NCI-H2081 (cell line): ENCODE results near the gene DUSP22.
"Not testable (repeated sequence)": the region's sequence is repeated elsewhere in the genome, so short reads cannot be mapped to it uniquely, and the experiment has no call there.

Experiments
- DNase-seq, 2 experiments: peaks; one replicate each; lab custom pipeline; 2025; lab: John Stamatoyannopoulos, UW

Gene DUSP22

DNA sequence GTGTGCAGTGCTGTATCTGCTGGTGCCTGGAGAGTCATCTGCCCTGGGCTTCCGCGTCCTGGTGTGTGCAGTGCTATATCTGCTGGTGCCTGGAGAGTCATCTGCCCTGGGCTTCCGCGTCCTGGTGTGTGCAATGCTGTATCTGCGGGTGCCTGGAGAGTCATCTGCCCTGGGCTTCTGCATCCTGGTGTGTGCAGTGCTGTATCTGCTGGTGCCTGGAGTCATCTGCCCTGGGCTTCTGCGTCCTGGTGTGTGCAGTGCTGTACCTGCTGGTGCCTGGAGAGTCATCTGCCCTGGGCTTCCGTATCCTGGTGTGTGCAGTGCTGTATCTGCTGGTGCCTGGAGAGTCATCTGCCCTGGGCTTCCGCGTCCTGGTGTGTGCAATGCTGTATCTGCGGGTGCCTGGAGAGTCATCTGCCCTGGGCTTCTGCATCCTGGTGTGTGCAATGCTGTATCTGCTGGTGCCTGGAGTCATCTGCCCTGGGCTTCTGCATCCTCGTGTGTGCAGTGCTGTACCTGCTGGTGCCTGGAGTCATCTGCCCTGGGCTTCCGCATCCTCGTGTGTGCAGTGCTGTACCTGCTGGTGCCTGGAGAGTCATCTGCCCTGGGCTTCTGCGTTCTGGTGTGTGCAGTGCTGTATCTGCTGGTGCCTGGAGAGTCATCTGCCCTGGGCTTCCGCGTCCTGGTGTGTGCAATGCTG lies 33.0 kb downstream of the DUSP22 start:
- DNase-seq = not testable (repeated sequence)

DNA sequence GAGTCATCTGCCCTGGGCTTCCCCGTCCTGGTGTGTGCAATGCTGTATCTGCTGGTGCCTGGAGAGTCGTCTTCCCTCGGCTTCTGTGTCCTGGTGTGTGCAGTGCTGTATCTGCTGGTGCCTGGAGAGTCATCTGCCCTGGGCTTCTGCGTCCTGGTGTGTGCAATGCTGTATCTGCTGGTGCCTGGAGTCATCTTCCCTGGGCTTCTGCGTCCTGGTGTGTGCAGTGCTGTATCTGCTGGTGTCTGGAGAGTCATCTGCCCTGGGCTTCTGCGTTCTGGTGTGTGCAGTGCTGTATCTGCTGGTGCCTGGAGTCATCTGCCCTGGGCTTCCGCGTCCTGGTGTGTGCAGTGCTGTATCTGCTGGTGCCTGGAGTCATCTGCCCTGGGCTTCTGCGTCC lies 33.8 kb downstream of the DUSP22 start:
- DNase-seq = not testable (repeated sequence)

DNA sequence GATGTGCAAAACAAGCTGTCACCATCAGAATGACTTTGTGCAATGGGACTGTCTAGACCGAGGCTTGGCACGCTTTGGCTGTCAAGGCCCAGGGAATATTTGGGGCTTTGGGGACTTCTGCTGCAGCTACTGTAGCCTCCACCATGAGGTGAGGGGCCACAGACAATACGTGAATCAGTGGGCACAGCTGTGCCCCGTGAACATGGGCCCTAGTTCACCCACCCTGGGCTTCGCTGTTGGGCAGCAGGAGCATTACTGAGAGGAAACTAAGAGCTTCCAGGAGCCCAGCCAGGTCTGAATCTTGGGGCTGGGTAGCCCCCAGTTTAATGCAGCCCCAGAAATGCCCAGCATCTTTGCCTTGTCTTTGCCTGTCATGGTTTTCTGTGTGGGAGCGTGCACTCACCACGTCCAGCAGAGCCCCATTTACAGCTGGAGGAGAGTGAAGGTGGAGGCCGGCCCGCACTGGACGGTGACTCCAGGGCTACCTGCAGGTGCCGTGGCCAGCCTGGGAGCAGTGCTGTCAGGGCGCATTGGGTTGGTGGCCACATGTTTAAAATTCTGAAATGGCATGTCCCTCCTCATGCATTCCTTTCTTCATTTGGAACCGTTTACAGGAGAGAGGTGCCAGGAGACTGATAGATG lies 34.7 kb downstream of the DUSP22 start:
- DNase-seq = no peak

DNA sequence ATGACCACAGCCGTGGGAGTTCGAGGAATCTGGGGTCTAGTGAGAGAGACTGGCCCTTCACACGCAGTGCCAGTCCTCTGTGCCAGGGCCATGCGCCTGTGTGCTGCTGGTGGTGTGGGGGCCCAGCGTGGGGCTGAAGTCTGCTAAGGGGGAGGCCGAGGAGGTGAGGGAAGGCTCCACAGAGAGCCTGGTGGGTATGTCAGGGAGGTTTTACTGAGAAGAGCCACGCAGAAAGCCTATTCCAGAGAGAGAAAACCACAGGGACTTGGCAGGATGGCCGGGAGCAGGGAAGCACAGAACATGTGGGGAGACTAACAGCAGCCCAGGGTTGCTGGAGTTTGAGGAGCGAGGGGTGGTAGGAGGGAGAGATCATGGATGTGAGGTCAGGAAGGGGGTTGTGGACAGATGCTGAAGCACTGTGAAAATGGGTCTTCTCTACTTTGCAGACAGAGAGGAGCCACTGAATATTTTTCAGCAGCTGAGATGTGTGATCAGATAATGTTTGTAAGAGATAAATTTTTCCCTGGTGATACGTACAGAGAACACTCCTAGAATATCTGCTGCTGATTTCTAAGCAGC lies 35.3 kb downstream of the DUSP22 start:
- DNase-seq = no peak

DNA sequence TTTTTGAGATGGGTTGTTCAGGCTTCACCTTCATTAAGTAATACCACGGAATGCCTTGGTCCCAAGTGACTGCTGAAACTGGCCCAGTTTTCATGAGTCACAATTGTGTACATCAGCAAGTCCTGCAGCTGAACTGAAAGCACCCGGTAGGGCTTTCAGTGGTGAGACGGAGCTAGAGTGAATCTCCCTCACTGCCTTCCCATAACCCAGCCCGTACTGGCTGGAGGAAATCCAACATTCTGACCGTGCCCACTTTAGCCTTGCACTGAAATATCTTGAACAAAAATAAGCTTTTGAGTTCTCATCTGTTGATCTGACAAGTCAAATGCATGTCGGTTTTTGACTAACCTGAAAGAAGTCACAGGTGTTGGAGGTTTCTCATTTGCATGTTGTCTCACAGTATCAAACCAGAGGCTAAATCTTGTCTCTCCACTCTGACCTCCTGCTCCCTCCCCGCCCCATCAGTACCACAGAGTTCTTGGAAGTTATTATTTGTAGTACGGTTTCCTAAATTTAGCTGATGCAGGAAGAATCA lies 35.9 kb downstream of the DUSP22 start:
- DNase-seq = no peak

DNA sequence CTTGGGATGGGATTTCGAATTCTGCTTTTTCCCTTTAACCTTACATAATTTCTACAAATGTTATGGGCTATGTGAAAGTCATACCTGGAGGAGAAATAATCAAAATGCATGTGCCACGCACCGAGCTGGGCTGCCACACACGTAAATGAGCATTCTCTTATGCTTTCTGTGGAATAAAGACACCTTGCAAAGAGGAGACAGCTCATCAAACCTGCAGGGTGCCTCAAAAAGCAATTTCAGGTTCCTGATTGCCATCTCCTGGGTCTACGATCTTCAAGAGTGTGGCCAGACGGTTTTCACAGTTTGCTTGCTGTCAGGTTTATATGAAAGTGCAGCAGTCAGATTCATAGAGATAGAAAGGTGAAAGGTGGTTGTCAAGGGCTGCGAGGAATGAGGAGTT lies 36.6 kb downstream of the DUSP22 start:
- no peak for DNase-seq

DNA sequence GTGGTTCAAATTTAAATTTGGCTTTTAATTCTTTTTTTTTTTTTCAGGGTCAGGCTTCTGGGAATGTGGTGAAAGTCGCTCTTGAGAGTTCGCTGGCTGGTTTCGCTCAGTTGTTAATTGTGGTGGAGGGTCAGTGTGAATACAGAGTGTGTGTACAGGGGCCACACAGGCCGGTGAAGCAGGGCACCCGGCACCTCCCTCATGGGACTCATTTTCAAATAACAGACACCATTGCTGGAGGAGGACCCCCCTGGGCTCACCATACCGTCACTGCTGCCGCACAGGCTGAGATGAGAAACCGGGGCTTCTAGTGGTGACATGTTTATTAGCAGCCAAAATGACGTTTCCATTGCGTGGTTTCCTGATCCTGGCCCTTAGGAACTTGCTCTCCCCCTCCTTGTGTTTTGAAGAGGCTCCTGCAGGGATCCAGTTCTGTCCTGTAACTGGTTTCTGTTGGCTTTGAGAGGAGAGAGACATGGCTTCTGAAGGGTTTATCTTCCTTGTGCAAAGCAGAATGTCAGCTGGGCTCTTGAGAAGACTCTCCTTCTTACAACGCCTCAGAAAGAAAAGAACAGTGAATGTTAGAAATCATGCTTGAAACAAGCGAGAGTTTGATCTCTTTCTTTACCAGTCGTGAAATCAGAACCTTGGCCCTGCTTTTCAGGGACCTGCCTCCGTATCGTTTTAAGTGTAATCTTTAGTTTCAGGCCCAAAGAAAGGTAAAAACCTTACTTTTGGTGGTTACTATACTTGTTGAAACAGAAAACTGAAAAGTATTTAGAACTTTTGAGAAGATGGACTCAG lies 37.8 kb downstream of the DUSP22 start:
- DNase-seq = no peak

DNA sequence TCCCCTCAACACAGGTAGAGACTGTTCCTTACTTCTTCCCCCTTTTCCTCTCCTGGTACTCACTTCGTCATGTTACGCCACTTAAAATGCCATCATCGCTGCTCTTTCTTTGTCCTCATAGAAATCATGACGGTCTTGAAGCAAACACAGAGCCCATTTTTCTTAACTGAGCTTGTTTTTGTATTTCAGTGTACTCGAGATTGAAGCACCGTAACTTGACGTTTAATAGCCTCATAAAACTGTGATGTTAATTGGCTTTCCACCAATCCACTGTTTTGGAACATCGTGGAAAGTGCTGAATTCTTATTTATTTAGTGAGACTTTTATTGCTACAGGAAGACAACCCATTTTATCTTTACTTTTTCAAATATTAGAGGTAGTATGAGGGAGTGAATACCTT lies 38.7 kb downstream of the DUSP22 start:
- no peak for DNase-seq

DNA sequence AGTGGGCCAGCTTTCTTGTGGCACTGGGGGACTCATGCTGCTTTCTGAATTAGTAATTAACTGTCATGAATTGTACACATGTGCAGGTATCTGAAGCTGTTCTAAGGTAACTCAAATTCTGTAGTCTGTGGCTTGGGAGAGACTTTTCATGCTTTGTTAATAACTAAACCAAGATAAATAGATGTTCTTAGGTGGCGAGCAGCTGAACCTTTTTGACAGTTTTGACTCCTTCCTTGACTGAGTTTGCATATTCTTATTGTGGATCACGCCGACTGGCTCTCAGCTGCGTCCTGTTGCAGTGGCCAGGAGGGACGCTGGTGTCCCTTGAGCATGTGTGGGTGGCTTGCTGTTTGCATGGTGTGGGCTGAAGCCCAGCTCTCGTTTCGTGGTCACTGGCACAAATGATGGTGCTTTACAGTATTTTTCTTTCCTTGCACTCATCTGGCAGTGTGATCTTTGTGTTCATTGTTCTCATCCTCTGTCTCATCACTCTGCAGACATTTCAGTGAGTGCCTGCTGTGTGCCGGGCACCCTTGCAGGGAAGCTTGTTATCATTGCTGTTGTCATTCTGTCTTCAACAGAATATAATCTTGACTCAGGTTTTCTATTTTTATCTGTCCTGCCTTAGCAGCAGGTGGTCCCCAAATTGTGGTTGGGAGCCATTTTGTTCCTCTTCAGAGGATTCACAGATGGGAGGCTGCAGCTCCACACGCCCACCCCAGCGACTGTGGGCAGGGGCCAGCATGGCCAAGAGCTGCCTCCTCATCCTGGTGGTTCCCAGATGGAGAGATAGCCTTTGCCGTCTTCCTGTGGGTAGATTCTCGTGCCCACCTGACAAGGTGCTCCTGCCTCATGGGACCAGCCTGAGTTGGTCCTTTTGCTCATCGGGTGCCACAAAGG lies 39.6 kb downstream of the DUSP22 start:
- DNase-seq = no peak

DNA sequence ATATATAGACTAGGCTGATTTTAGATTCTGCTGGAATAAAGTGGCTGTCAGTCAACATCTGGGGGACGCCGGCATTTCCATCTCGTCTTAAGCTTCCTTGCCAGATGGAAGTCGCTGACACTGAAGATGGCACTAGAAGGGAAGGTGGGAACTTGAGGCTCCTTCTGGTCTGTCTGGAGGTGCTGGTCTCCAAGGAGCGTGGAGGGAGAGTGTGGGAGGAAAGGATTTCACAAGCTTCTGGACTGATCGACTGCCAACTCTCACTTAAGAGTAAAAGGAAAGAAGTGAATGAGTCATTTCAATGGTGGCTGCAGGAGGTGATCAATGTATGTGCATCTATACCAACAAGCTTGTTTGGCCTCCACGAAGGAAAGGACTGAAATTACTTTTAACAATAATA lies 40.4 kb downstream of the DUSP22 start:
- DNase-seq = no peak

DNA sequence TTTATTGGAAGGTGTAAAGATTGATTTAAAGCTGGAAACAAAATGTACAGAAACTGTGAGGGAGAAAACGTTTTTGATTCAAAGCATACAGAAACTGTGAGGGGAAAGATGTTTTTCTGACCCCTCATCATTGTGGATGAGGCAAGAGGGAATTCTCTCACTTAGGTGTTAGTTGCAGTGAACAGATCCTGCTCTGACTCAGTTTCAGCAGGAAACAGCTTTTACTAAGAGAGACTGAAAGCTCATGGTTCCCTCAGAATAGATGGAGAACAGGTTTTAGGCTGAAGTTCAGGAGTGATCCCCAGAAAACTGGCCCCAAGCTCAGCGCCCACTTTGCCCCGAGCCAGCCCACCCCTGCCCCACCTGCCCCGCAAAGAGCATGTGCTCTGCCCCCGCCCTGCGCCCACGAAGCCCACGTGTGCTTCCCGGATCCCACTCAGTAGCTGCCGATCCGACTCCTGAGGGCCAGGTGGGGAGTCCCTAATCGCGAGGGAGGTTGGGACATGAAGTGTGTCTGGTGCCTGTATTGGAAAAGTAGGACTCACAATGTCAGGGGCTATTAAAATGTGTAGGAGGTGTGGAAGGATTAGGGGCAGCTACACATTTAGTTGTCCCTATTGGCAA lies 41.2 kb downstream of the DUSP22 start:
- DNase-seq = no peak

DNA sequence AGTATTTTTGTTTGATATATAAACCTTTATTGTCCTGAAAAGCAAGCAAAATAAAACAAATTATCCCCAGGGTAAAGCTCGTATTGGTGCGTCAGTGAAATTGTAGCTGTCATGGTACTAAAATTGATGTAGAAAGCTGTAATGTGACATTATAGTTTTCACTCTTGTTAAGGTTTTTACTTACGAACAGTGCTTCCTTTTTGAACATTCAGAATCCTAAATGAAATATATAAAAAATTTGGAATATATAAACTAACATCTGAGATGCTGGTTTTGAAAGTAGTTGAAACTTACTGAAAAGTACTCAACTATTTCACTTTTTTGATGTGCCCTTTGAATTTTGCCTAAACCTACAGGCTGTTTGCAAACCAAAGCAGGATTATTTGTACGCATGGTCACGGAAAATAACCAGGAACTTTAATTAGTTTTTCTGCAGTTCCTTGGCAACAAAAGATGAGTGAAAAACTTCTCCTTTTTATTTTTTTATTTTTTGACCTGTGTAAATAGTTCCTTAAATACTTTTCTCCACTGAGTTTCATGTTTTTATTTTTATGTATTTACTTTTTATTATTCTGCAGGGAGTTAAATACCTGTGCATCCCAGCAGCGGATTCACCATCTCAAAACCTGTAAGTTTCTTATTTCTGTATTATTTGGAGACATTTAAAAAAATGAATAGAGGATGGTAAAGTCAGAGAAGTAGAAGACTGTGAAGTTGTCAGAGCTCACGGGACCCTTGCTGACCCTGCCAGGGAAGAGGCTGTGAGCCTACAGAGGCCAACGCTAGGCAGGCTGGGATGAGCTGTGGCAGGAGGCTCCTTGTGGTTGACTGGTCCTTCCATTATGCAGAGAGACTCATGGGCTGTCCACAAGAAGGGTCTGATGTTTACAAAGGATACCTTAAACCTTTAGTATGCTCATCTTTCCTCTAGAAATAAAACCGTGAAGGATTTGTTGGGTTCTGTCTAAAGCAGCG lies 42.5 kb downstream of the DUSP22 start:
- no peak for DNase-seq

DNA sequence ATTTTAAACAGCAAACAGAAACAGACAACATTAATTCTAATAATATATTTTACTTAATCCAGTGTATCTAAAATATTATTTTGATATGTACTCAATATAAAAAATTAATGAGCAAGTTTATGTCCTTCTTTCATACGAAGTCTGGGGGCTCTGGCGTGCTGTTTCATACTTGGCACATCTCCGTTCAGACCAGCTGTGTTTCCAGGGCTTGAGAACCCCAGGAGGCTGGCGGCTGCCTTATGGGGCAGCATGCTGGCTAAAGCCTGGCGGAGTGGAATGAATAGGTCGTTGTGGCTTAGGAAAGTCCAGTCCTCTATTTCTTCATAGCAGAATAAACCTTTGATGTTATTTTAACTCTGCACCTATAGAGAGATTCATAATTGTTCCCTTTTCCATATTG lies 43.3 kb downstream of the DUSP22 start:
- no peak for DNase-seq

DNA sequence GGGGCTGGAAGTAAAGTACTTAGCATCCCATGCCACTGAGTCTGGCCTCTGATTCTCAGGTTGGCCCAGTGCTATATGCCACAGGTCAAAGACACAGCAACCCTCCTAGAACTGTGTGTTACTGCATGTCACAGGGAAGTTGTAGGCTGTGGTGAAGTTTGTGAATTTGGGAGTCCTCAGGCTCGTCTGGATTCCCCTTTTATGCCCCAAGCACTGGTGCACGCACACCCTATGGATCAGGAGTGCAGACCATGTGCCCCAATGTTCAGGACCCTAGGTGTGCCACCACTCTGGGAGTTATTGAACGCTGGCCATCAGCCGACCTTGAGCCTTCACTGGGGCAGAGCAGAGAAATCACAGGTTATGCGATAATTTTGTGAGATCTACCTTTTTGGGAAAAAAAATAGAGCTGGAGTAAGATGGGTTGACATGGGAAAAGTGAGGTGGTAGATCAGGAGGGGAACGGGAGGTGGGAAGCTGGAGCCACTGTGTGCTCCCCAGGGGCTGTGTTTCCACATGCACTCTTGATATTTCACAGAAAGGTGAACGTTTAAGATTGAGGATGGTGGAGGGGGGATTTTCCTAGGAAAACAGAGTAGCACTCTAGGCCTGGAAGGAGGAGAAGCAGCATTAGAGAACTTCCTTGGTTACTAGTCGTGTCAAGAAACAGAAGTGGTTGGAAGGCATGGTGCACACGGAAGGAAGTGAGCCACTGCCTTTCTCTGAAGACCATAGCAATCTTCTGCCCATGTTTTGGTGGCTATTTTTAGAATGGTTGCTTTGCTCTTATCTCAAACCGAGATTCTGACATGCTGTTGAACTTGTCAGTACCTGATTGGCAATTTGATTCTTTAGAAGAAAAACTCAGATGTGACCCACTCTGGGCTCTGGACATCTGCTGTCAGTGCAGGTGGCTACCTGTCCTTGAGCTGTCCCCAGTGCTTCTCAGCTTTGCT lies 44.1 kb downstream of the DUSP22 start:
- DNase-seq = no peak

DNA sequence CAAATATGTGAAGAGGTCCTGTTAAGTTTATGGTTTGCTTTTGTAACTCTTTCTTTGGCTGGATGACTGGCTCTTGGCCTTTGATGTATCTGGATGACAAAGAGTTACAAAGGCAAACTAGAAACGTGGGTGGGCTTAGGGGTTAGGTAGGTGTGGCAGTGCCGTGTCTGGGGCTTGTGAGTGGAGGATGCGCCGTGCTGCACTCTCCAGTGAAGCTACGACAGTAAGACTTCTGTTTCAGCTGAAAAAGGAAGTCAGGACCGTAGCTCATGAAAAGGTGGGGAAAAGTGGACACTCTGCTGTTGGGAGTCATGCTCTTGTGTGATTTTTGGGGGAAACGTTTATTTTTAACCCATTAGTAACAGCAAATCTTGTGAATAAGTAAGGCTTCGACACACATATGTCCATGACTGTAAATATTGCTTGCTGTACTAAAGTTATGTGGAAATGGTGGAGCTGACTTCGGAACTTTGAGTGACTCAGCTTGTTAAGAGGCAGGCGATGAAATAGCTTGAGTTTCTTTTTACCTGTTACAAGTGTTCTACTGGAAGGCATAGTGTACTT lies 45.6 kb downstream of the DUSP22 start:
- DNase-seq = no peak

DNA sequence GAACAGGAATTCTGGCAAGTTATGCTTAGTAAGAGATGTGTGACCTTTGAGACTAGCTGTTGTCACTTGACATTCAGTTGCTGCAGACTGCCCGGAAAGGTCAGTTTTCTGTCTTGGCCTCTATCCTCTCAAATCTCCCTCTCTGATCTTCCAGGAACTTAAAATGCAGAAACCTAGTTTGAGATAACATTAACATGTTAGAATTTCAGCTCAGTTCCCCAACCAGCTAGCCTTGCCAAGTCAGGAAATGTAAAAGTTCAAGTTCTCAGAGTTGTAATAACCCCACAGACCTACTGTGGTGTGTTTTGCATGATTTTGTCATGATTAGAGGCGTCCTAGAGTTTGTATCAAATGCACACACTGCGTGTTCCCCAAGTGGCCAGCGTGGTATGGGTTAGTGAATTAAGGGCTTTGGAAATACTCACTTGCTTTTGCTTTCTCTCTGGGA lies 46.6 kb downstream of the DUSP22 start:
- DNase-seq = no peak

DNA sequence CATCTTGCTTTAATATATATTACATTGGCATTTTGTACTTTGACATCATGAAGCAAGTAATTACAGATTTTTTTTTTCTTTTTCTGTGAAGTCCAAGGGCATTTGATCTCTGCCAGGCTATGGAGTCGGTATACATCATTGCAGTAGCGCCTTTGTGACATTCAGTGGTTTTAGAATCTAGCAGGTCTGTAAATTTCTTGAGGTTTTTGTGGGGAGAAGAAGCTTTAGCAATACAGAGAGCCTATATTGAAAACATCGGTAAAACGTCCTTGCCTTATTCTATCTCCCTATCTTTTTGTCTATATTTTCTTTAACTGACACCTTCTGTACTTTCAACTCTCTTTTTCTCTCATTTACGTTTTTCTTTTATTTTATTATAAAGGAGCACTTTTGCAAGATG lies 47.2 kb downstream of the DUSP22 start:
- no peak for DNase-seq
